Endothelial cell of umbilical vein (primary cell): ENCODE results near the gene POLR3A.

Experiments used
- EZH2 ChIP-seq: IDR thresholded peaks from 2 replicates; pipeline ENCODE4 v1.6.1; 2012; ENCODE audit warnings: borderline replicate concordance, low read depth, mild to moderate bottlenecking, moderate library complexity, low read length, inconsistent platforms; ENCODE audit not compliant: severe bottlenecking
- MYC ChIP-seq: IDR thresholded peaks from one replicate; pipeline ENCODE4 v1.6.1; 2011; ENCODE audit warnings: mild to moderate bottlenecking, low read depth, low read length
- POLR2A ChIP-seq: IDR thresholded peaks from 2 replicates; pipeline ENCODE4 v1.6.1; 2012; ENCODE audit warnings: low read depth, mild to moderate bottlenecking, control low read depth, low read length
- TF ChIP-seq, protein P1 (sequence below), 2 donors: IDR thresholded peaks; 1 replicate in 1 of 2; 2 replicates in 1 of 2; pipeline ENCODE4 v1.5.1; 2011; ENCODE audit warnings: low read length in 2 of 2, mild to moderate bottlenecking in 2 of 2, moderate library complexity in 2 of 2, control low read depth in 1 of 2, inconsistent platforms in 1 of 2, low read depth in 1 of 2; ENCODE audit not compliant: insufficient read depth in 1 of 2; ENCODE audit errors: extremely low read depth in 1 of 2

DNA sequence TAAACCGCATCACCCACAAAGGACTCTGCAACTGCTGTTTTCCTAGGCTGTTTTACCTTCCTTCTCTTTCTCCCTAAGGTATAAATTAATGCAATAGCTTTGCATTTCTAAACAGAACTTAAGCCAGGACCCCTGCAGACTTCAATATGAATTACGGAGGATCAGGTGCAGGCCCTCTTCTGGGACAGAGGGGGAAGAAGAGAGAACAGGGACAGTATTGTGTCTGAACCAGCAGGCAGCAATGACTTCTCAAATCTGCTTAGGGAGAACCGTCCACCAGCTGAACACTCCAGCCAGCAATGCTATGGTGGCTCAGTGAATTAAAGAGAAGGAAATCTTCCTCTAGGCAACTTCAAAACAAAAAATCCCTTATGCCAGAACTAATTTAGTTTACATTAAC lies 35.7 kb downstream of the POLR3A start:
- TF ChIP-seq, protein P1, sequence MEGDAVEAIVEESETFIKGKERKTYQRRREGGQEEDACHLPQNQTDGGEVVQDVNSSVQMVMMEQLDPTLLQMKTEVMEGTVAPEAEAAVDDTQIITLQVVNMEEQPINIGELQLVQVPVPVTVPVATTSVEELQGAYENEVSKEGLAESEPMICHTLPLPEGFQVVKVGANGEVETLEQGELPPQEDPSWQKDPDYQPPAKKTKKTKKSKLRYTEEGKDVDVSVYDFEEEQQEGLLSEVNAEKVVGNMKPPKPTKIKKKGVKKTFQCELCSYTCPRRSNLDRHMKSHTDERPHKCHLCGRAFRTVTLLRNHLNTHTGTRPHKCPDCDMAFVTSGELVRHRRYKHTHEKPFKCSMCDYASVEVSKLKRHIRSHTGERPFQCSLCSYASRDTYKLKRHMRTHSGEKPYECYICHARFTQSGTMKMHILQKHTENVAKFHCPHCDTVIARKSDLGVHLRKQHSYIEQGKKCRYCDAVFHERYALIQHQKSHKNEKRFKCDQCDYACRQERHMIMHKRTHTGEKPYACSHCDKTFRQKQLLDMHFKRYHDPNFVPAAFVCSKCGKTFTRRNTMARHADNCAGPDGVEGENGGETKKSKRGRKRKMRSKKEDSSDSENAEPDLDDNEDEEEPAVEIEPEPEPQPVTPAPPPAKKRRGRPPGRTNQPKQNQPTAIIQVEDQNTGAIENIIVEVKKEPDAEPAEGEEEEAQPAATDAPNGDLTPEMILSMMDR (IDR thresholded peaks at IDR 0.05; ENCODE audit: extremely low read depth in 1 of 2, insufficient read depth in 1 of 2, low read depth in 1 of 2, low read length in 2 of 2): no peak
- no peak for TF ChIP-seq POLR2A
- TF ChIP-seq EZH2: no peak
- no peak for TF ChIP-seq MYC
